ENCODE measurements around the gene ARHGAP15. TPM values are rescaled to one million over a fixed set of nuclear protein-coding genes. Genes with fewer than 3 reads are reported as not detected.

The ARHGAP15 gene
- polyA plus RNA-seq, 1 donor from 2014 or later = 0.30 TPM

DNA sequence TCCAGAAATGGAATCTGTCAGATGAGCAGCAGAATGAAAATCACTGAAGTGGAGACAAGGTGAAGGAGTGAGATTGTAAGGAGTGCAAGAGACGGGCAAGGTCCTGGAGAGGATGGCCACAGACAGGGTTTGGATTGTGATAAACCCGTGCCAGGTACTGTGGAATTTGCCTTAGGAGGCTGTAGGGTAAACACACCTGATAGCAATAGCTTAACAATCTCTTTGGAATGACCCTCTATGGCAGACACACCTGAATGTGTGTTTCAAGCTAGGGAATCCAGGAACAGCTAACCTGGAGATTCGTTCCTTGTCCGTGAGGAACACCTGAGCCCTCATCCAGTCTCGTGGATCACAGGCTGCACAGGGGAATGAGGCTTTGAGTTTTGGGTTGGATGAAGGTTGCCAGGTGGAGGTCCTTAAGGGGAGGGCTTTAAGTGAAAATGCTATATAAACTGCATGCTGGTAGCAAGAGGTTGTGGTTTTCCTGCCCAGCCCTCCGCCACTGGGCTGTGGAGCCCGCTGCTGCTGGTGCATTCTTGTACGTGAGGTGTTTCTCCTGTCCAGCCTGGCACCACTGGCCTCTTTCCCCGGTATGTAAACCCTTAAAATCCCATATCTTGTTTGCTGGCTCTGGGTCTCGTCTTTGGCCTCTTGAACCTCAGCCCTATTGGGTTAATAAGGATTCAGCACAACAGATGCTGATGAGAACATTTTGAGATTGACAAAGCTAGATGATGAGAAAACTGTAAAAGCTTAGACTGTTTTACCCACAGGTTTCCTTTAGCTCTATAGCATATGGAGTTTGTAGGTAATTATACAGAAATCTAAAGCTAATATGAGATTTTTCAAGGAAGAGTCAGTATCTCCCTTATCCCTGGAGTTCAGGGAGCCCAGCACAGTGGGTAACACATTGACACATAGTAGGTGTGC lies 117.9 kb downstream of the ARHGAP15 start:
- Histone ChIP-seq H3K4me2 (ENCODE audit: low read length) (no peak overlapping the region), H3K79me2 (replicated peaks; ENCODE audit: insufficient read depth, low read length) (no peaks in the 10 kb centered on the region), H3K9me3 (ENCODE audit: low read length) (no peaks in the 10 kb centered on the region), H3F3A (ENCODE audit: insufficient read depth, low read length, poor library complexity, severe bottlenecking) (no peaks in the 10 kb centered on the region), H3K4me3 (ENCODE audit: low read length) (no peak overlapping the region), H2AFZ (ENCODE audit: low read depth, low read length) (no peak overlapping the region), H4K20me1 (ENCODE audit: insufficient read depth) (no peaks in the 10 kb centered on the region), H3K9ac (ENCODE audit: low read length) (no peak overlapping the region), H3K36me3 (ENCODE audit: insufficient read depth, low read length) (no peaks in the 10 kb centered on the region), H3K9me2 (ENCODE audit: insufficient read depth, low read length) (no peaks in the 10 kb centered on the region), H3K27me3 (ENCODE audit: insufficient read depth, low read depth, low read length) (no peaks in the 10 kb centered on the region), H3K27ac (ENCODE audit: low read length) (no peak overlapping the region)
- TF ChIP-seq, protein P1, sequence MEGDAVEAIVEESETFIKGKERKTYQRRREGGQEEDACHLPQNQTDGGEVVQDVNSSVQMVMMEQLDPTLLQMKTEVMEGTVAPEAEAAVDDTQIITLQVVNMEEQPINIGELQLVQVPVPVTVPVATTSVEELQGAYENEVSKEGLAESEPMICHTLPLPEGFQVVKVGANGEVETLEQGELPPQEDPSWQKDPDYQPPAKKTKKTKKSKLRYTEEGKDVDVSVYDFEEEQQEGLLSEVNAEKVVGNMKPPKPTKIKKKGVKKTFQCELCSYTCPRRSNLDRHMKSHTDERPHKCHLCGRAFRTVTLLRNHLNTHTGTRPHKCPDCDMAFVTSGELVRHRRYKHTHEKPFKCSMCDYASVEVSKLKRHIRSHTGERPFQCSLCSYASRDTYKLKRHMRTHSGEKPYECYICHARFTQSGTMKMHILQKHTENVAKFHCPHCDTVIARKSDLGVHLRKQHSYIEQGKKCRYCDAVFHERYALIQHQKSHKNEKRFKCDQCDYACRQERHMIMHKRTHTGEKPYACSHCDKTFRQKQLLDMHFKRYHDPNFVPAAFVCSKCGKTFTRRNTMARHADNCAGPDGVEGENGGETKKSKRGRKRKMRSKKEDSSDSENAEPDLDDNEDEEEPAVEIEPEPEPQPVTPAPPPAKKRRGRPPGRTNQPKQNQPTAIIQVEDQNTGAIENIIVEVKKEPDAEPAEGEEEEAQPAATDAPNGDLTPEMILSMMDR (IDR thresholded peaks at IDR 0.05; ENCODE audit: poor library complexity, severe bottlenecking) = no peak
- TF ChIP-seq MXI1 (conservative IDR thresholded peaks at IDR 0.05; ENCODE audit: poor library complexity, severe bottlenecking) = no peak
- no peak for TF ChIP-seq EP300 (conservative IDR thresholded peaks at IDR 0.05; ENCODE audit: poor library complexity, severe bottlenecking)
- no peak for TF ChIP-seq RAD21 (conservative IDR thresholded peaks at IDR 0.05)
- no peak for TF ChIP-seq TAF1 (IDR thresholded peaks at IDR 0.05; ENCODE audit: low read depth)
- no peak for TF ChIP-seq SMC3 (conservative IDR thresholded peaks at IDR 0.05; ENCODE audit: poor library complexity)
- TF ChIP-seq EZH2 (IDR thresholded peaks at IDR 0.05; ENCODE audit: borderline replicate concordance, insufficient read depth, low read length, poor library complexity, severe bottlenecking) = no peak
- TF ChIP-seq POLR2AphosphoS5 (IDR thresholded peaks at IDR 0.05) = no peak
- TF ChIP-seq, protein P2, sequence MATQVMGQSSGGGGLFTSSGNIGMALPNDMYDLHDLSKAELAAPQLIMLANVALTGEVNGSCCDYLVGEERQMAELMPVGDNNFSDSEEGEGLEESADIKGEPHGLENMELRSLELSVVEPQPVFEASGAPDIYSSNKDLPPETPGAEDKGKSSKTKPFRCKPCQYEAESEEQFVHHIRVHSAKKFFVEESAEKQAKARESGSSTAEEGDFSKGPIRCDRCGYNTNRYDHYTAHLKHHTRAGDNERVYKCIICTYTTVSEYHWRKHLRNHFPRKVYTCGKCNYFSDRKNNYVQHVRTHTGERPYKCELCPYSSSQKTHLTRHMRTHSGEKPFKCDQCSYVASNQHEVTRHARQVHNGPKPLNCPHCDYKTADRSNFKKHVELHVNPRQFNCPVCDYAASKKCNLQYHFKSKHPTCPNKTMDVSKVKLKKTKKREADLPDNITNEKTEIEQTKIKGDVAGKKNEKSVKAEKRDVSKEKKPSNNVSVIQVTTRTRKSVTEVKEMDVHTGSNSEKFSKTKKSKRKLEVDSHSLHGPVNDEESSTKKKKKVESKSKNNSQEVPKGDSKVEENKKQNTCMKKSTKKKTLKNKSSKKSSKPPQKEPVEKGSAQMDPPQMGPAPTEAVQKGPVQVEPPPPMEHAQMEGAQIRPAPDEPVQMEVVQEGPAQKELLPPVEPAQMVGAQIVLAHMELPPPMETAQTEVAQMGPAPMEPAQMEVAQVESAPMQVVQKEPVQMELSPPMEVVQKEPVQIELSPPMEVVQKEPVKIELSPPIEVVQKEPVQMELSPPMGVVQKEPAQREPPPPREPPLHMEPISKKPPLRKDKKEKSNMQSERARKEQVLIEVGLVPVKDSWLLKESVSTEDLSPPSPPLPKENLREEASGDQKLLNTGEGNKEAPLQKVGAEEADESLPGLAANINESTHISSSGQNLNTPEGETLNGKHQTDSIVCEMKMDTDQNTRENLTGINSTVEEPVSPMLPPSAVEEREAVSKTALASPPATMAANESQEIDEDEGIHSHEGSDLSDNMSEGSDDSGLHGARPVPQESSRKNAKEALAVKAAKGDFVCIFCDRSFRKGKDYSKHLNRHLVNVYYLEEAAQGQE (IDR thresholded peaks at IDR 0.05; ENCODE audit: borderline replicate concordance) = no peak

DNA sequence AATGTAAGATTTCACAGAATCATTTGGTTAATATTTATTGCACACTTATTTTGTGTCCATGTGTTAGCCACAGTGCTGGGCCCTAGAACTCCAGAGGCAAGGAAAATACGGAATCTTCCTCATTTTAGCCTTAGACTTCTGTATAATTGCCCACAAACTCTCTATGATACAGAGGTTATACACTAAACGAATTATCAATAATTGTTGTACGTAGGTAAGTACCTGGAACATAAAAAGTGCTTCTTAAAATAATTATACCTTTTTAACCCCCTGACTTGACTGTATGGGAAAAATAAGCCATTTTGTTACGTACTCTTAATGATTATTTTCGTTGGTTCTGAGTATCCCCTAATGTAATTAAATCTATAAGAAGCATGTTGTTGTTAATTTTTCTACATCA lies 119.4 kb downstream of the ARHGAP15 start:
- H4K20me1 ChIP-seq (ENCODE audit: insufficient read depth) = no peaks in the 10 kb centered on the region
- no peaks in the 10 kb centered on the region for H3K36me3 ChIP-seq (ENCODE audit: insufficient read depth, low read length)
- no peak overlapping the region for H3K9ac ChIP-seq (ENCODE audit: low read length)
- H3K4me3 ChIP-seq (ENCODE audit: low read length) = no peak overlapping the region
- H3K4me2 ChIP-seq (ENCODE audit: low read length) = no peak overlapping the region
- no peaks in the 10 kb centered on the region for H3K9me2 ChIP-seq (ENCODE audit: insufficient read depth, low read length)
- H3K27me3 ChIP-seq (ENCODE audit: insufficient read depth, low read depth, low read length) = no peaks in the 10 kb centered on the region
- H3K27ac ChIP-seq (ENCODE audit: low read length) = no peak overlapping the region
- no peaks in the 10 kb centered on the region for H3K79me2 ChIP-seq (replicated peaks; ENCODE audit: insufficient read depth, low read length)
- no peak overlapping the region for H2AFZ ChIP-seq (ENCODE audit: low read depth, low read length)
- no peaks in the 10 kb centered on the region for H3F3A ChIP-seq (ENCODE audit: insufficient read depth, low read length, poor library complexity, severe bottlenecking)
- H3K9me3 ChIP-seq (ENCODE audit: low read length) = no peaks in the 10 kb centered on the region
- TF ChIP-seq MXI1 (conservative IDR thresholded peaks at IDR 0.05; ENCODE audit: poor library complexity, severe bottlenecking) (no peak), EP300 (conservative IDR thresholded peaks at IDR 0.05; ENCODE audit: poor library complexity, severe bottlenecking) (no peak), RAD21 (conservative IDR thresholded peaks at IDR 0.05) (no peak), TAF1 (IDR thresholded peaks at IDR 0.05; ENCODE audit: low read depth) (no peak), POLR2AphosphoS5 (IDR thresholded peaks at IDR 0.05) (no peak), EZH2 (IDR thresholded peaks at IDR 0.05; ENCODE audit: borderline replicate concordance, insufficient read depth, low read length, poor library complexity, severe bottlenecking) (no peak), SMC3 (conservative IDR thresholded peaks at IDR 0.05; ENCODE audit: poor library complexity) (no peak)
- TF ChIP-seq, protein P1 (IDR thresholded peaks at IDR 0.05; ENCODE audit: poor library complexity, severe bottlenecking) = no peak
- TF ChIP-seq, protein P2 (IDR thresholded peaks at IDR 0.05; ENCODE audit: borderline replicate concordance) = no peak
